Mesothelial cell of epicardium (in vitro differentiated cells): ENCODE data around the gene C9orf43. TPM values are rescaled to one million over a fixed set of nuclear protein-coding genes. Genes with fewer than 3 reads are reported as not detected.
"Not testable (repeated sequence)": the region's sequence is repeated elsewhere in the genome, so short reads cannot be mapped to it uniquely, and the experiment has no call there.

Experiments
- DNase-seq, 2 experiments: peaks; one replicate each; pipeline ENCODE4 v3.0.0; 2021; ENCODE audit warnings: low spot score in 2 of 2; ENCODE audit not compliant: unreplicated experiment in 2 of 2
- H3K27ac Mint-ChIP-seq: 2 replicates; pipeline ENCODE4 v1.8.0; 2021; ENCODE audit warnings: mixed read lengths
- H3K27me3 Mint-ChIP-seq: 2 replicates; pipeline ENCODE4 v1.8.0; 2021; ENCODE audit warnings: low read depth, mixed read lengths
- H3K36me3 Mint-ChIP-seq: 2 replicates; pipeline ENCODE4 v1.8.0; 2021; ENCODE audit warnings: mixed read lengths
- H3K4me1 Mint-ChIP-seq: 2 replicates; pipeline ENCODE4 v1.8.0; 2021; ENCODE audit warnings: mixed read lengths
- H3K4me3 Mint-ChIP-seq: 2 replicates; pipeline ENCODE4 v1.8.0; 2021; ENCODE audit warnings: mild to moderate bottlenecking, moderate library complexity, mixed read lengths
- H3K9me3 Mint-ChIP-seq: 2 replicates; pipeline ENCODE4 v1.8.0; 2021; ENCODE audit warnings: mixed read lengths
- CTCF ChIP-seq: fragments of 200-600 bp; sonication (generic); IDR thresholded peaks from one replicate; pipeline ENCODE4 v1.5.0; 2021; ENCODE audit warnings: antibody characterized with exemption; ENCODE audit not compliant: unreplicated experiment
- total RNA-seq: library from RNA; stranded (reverse); gene quantifications from 3 replicates; pipeline ENCODE4 v1.2.1, GENCODE V29; 2021

Gene C9orf43
- total RNA-seq, 1 donor from 2014 or later = 0.72 TPM

GRCh38 chr9:113436728-113437515, 26.4 kb downstream of the C9orf43 start:
- DNase-seq = no peak
- Mint-ChIP-seq H3K27ac (no peak overlapping the region), H3K9me3 (peaks cover 20% of the 10 kb centered on the region), H3K27me3 (peaks cover 1% of the 10 kb centered on the region), H3K4me1 (no peaks in the 10 kb centered on the region), H3K36me3 (no peaks in the 10 kb centered on the region), H3K4me3 (no peak overlapping the region)
- no peak for TF ChIP-seq CTCF

GRCh38 chr9:113437716-113438115, 27.2 kb downstream of the C9orf43 start:
- not testable (repeated sequence) for DNase-seq, H3K36me3 Mint-ChIP-seq, H3K4me3 Mint-ChIP-seq, H3K4me1 Mint-ChIP-seq, H3K27ac Mint-ChIP-seq, H3K27me3 Mint-ChIP-seq
- H3K9me3 Mint-ChIP-seq = peaks cover 20% of the 10 kb centered on the region

GRCh38 chr9:113444736-113445135, 34.2 kb downstream of the C9orf43 start:
- Mint-ChIP-seq H3K9me3 (no peaks in the 10 kb centered on the region), H3K27me3 (no peaks in the 10 kb centered on the region), H3K36me3 (no peaks in the 10 kb centered on the region), H3K4me1 (no peaks in the 10 kb centered on the region), H3K27ac (no peak overlapping the region), H3K4me3 (no peak overlapping the region)
- no peak for TF ChIP-seq CTCF
- DNase-seq = no peak

GRCh38 chr9:113446323-113446740, 35.8 kb downstream of the C9orf43 start:
- Mint-ChIP-seq H3K27ac (no peak overlapping the region), H3K27me3 (no peaks in the 10 kb centered on the region), H3K4me3 (no peak overlapping the region), H3K36me3 (no peaks in the 10 kb centered on the region), H3K9me3 (no peaks in the 10 kb centered on the region), H3K4me1 (no peaks in the 10 kb centered on the region)
- no peak for DNase-seq
- TF ChIP-seq CTCF = peak; percentile 79

GRCh38 chr9:113449376-113449775, 38.8 kb downstream of the C9orf43 start:
- Mint-ChIP-seq H3K4me3 (no peak overlapping the region), H3K9me3 (no peaks in the 10 kb centered on the region), H3K27me3 (no peaks in the 10 kb centered on the region), H3K36me3 (no peaks in the 10 kb centered on the region), H3K27ac (no peak overlapping the region), H3K4me1 (peaks cover 5% of the 10 kb centered on the region)
- TF ChIP-seq CTCF = no peak
- no peak for DNase-seq

- Mint-ChIP-seq H3K27me3 (no peaks in the 10 kb centered on the region), H3K9me3 (no peaks in the 10 kb centered on the region), H3K36me3 (no peaks in the 10 kb centered on the region), H3K4me3 (no peak overlapping the region), H3K27ac (peak overlapping the region; percentile 27), H3K4me1 (peaks cover 27% of the 10 kb centered on the region)
- DNase-seq = no peak
- no peak for TF ChIP-seq CTCF
These were observed 41.6 kb downstream of the C9orf43 start for GRCh38 chr9:113452113-113452605.
